Measurements from ENCODE around the gene PLEKHM2. TPM values are rescaled to one million over a fixed set of nuclear protein-coding genes. Genes with fewer than 3 reads are reported as not detected.

Gene PLEKHM2
- total RNA-seq, 1 experiment from 2014 or later: 38.5 TPM

DNA sequence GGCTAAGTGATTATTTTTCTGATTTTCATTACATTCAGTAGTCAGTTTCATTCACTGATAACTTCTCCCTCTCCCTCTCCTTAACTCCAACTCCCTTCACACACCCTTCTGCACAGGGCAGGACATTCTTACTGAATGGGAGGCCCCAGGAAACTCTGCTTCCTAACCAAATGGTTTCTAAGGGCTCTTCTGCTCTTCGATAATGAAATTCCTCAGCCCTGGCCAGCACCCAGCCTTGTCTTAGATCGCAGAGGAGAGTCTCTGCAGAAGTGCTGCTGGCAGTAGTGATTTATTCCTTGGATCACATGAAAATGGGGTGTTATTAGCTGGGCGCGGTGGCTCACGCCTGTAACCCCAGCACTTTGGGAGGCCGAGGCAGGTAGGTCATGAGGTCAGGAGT is 16.4 kb downstream of the PLEKHM2 start:
- Histone ChIP-seq H3K27ac (ENCODE audit: low read depth, low read length) (no peak overlapping the region), H3K4me2 (ENCODE audit: low read length) (no peak overlapping the region), H4K20me1 (ENCODE audit: insufficient read depth) (no peaks in the 10 kb centered on the region), H3K27me3 (ENCODE audit: insufficient read depth, low read length) (no peaks in the 10 kb centered on the region), H3K79me2 (ENCODE audit: insufficient read depth, low read length) (peaks cover 11% of the 10 kb centered on the region; the same call in 1 of the 2 replicates), H3K36me3 (ENCODE audit: control insufficient read depth in 1 of 2, insufficient read depth in 2 of 2, low read length in 2 of 2) (no peaks in the 10 kb centered on the region), H3K4me1 (ENCODE audit: control insufficient read depth in 1 of 2, insufficient read depth in 2 of 2, low read length in 2 of 2) (peaks cover 0 to 3% of the 10 kb centered on the region in 2 experiments; a peak in 1 of 4 replicates), H3K9ac (ENCODE audit: low read length) (no peak overlapping the region), H3K9me3 (ENCODE audit: control insufficient read depth in 1 of 2, insufficient read depth in 1 of 2, low read depth in 1 of 2, low read length in 2 of 2) (no peaks in the 10 kb centered on the region), H2AFZ (ENCODE audit: low read depth, low read length, poor library complexity, severe bottlenecking) (no peak overlapping the region), H3K4me3 (replicated peaks in 1 of 2; ENCODE audit: low read depth in 1 of 2, low read length in 2 of 2) (no peak overlapping the region), H3K9me2 (ENCODE audit: insufficient read depth) (no peaks in the 10 kb centered on the region)
- ChIA-PET POLR2A (no interaction called here), RAD21 (ENCODE audit: low non-redundant PET in 1 of 2, low total read pairs in 2 of 2, uncharacterized antibody in 2 of 2, unreplicated experiment in 2 of 2) (no interaction called here), CTCF (no interaction called here)
- DNase-seq (ENCODE audit: low read depth, low spot score): no peak
- intact Hi-C loops (cut with micrococcal nuclease): no loop called here
- TF ChIP-seq FOSL1 (IDR thresholded peaks at IDR 0.05; ENCODE audit: low read depth): no peak
- TF ChIP-seq REST (IDR thresholded peaks at IDR 0.05; ENCODE audit: low read depth): no peak
- no peak for TF ChIP-seq POLR2AphosphoS5 (IDR thresholded peaks at IDR 0.05; ENCODE audit: low read depth, low read length)
- TF ChIP-seq EZH2phosphoT487 (IDR thresholded peaks at IDR 0.05; ENCODE audit: borderline replicate concordance): no peak
- no peak for TF ChIP-seq ZNF274 (IDR thresholded peaks at IDR 0.05; ENCODE audit: low read depth, low read length)
- no peak for TF ChIP-seq YY1 (IDR thresholded peaks at IDR 0.05; ENCODE audit: extremely low read depth, insufficient replicate concordance, low read depth, low read length)
- no peak for TF ChIP-seq RAD21 (IDR thresholded peaks at IDR 0.05; ENCODE audit: low read depth)
- no peak for TF ChIP-seq ATF3 (IDR thresholded peaks at IDR 0.05)
- TF ChIP-seq ZFX (IDR thresholded peaks at IDR 0.05): no peak
- no peak for TF ChIP-seq POLR2A (IDR thresholded peaks at IDR 0.05; ENCODE audit: borderline replicate concordance, extremely low read depth, insufficient read depth, insufficient read length)
- TF ChIP-seq CTCF (IDR thresholded peaks at IDR 0.05 in 2 of 3, conservative IDR thresholded peaks at IDR 0.05 in 1 of 3; ENCODE audit: borderline replicate concordance in 1 of 3, insufficient read depth in 1 of 3, low read depth in 2 of 3, low read length in 2 of 3): no peak
- TF ChIP-seq CEBPB (IDR thresholded peaks at IDR 0.05; ENCODE audit: low read depth): no peak
- no peak for TF ChIP-seq EGR1 (IDR thresholded peaks at IDR 0.05; ENCODE audit: low read depth)
- no peak for TF ChIP-seq SIN3A (IDR thresholded peaks at IDR 0.05; ENCODE audit: low read depth)
- no peak for TF ChIP-seq JUND (IDR thresholded peaks at IDR 0.05)
- TF ChIP-seq MAX (IDR thresholded peaks at IDR 0.05): no peak
- no peak for TF ChIP-seq ZBTB33 (IDR thresholded peaks at IDR 0.05; ENCODE audit: extremely low read depth, insufficient replicate concordance, low read length)
- BruUV-seq (replicated peaks): no TSS peak
- ATAC-seq: no peak

Data from HCT116 (cell line).